ENCODE measurements around the gene PROM1.

DNA sequence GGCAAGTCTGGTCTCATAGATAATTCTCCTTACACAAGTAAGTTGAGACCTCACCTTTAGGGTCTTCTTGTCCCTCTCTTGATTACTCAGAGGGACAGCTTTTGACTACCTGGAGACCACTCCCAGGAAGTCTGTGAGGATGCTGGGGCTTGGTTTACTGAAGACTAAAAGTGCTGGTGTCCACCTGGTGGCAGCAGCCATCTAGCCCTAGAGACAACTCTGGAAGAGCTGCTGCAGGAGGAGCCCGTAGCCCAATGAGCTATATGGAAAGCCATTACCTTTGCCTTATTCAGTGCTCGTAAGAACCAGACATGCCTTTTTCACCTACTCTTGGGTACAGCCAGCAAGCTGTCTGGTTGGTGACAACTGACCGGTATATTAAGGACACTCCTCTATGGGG lies 128.2 kb downstream of the PROM1 start:
- TF ChIP-seq, protein P1, sequence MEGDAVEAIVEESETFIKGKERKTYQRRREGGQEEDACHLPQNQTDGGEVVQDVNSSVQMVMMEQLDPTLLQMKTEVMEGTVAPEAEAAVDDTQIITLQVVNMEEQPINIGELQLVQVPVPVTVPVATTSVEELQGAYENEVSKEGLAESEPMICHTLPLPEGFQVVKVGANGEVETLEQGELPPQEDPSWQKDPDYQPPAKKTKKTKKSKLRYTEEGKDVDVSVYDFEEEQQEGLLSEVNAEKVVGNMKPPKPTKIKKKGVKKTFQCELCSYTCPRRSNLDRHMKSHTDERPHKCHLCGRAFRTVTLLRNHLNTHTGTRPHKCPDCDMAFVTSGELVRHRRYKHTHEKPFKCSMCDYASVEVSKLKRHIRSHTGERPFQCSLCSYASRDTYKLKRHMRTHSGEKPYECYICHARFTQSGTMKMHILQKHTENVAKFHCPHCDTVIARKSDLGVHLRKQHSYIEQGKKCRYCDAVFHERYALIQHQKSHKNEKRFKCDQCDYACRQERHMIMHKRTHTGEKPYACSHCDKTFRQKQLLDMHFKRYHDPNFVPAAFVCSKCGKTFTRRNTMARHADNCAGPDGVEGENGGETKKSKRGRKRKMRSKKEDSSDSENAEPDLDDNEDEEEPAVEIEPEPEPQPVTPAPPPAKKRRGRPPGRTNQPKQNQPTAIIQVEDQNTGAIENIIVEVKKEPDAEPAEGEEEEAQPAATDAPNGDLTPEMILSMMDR (IDR thresholded peaks at IDR 0.05; ENCODE audit: low read length), result no peak
- TF ChIP-seq EZH2 (IDR thresholded peaks at IDR 0.05; ENCODE audit: borderline replicate concordance, low read length), result no peak

Data from OCI-LY1 (cell line).